SKM-1 (cell line): ENCODE data around the gene PCDHGA2.
"Not testable (repeated sequence)": the region's sequence is repeated elsewhere in the genome, so short reads cannot be mapped to it uniquely, and the experiment has no call there.

Experiments
- DNase-seq: peaks from one replicate; lab custom pipeline; 2025; ENCODE audit not compliant: unreplicated experiment; lab: John Stamatoyannopoulos, UW

The PCDHGA2 gene

GRCh38 chr5:141346017-141346416, 7.5 kb downstream of the PCDHGA2 start:
- not testable (repeated sequence) for DNase-seq

GRCh38 chr5:141349917-141350619, 11.5 kb downstream of the PCDHGA2 start, which contains the start of gene PCDHGB1:
Gene PCDHGB1 (plus strand): TSS chr5:141350099. CDS start chr5:141350261, 162 bp downstream.
- DNase-seq: no peak

GRCh38 chr5:141351591-141351990, 13.0 kb downstream of the PCDHGA2 start:
- DNase-seq: no peak

GRCh38 chr5:141354900-141355469, 16.4 kb downstream of the PCDHGA2 start, which contains the start of gene PCDHGA4:
Gene PCDHGA4 (plus strand): TSS chr5:141355021. CDS start chr5:141355108, 87 bp downstream.
- DNase-seq: no peak

- DNase-seq: no peak
These were observed 17.1 kb downstream of the PCDHGA2 start for GRCh38 chr5:141355641-141356040.

GRCh38 chr5:141356133-141356532, 17.6 kb downstream of the PCDHGA2 start:
- DNase-seq: no peak

- no peak for DNase-seq
These were observed 18.4 kb downstream of the PCDHGA2 start for GRCh38 chr5:141356950-141357349.

- DNase-seq: no peak
These were observed 21.3 kb downstream of the PCDHGA2 start, which contains the start of gene PCDHGB2 for GRCh38 chr5:141359790-141360426. Gene PCDHGB2 (plus strand): TSS chr5:141359994. CDS start chr5:141360136, 142 bp downstream.

- DNase-seq: no peak
These were observed 22.1 kb downstream of the PCDHGA2 start for GRCh38 chr5:141360685-141361084.

- DNase-seq: no peak
These were observed 24.2 kb downstream of the PCDHGA2 start for GRCh38 chr5:141362719-141363118.

GRCh38 chr5:141363952-141364660, 25.5 kb downstream of the PCDHGA2 start, which contains the start of gene PCDHGA5:
Gene PCDHGA5 (plus strand): TSS chr5:141364162. CDS start chr5:141364331, 169 bp downstream.
- DNase-seq: no peak

GRCh38 chr5:141366016-141366896, 27.7 kb downstream of the PCDHGA2 start:
- no peak for DNase-seq

GRCh38 chr5:141369994-141370848, 31.7 kb downstream of the PCDHGA2 start, which contains the start of gene PCDHGB3:
Gene PCDHGB3 (plus strand): TSS chr5:141370242. CDS start chr5:141370395, 153 bp downstream.
- no peak for DNase-seq

GRCh38 chr5:141371572-141372475, 33.3 kb downstream of the PCDHGA2 start:
- no peak for DNase-seq

GRCh38 chr5:141373673-141374317, 35.2 kb downstream of the PCDHGA2 start, which contains the start of gene PCDHGA6:
Gene PCDHGA6 (plus strand): TSS chr5:141373891. CDS start chr5:141374084, 193 bp downstream.
- no peak for DNase-seq

GRCh38 chr5:141374627-141375026, 36.1 kb downstream of the PCDHGA2 start:
- DNase-seq: no peak

- DNase-seq: not testable (repeated sequence)
These were observed 37.0 kb downstream of the PCDHGA2 start for GRCh38 chr5:141375444-141376155.
